Vagina (tissue), 2 donors: ENCODE measurements around the gene PLEKHA8. TPM values are rescaled to one million over a fixed set of nuclear protein-coding genes. Genes with fewer than 3 reads are reported as not detected.

Experiments used
- DNase-seq, 2 donors: peaks; one replicate each; pipeline ENCODE4 v3.0.0-alpha.2; 2017; ENCODE audit errors: extremely low spot score in 2 of 2
- H3K27ac ChIP-seq: fragments of 200-600 bp; sonication (generic); one replicate; pipeline ENCODE4 v1.5.1; 2019
- H3K27me3 ChIP-seq: fragments of 200-600 bp; sonication (generic); one replicate; pipeline ENCODE4 v1.5.1; 2019
- H3K36me3 ChIP-seq, 2 donors: fragments of 200-600 bp; sonication (generic); one replicate each; pipeline ENCODE4 v1.5.1; 2017 to 2019
- H3K4me1 ChIP-seq: fragments of 200-600 bp; sonication (generic); one replicate; pipeline ENCODE4 v1.5.1; 2019
- H3K4me3 ChIP-seq, 2 donors: fragments of 200-600 bp; sonication (generic); 1 replicate in 1 of 2; 2 replicates in 1 of 2; pipeline ENCODE4 v1.5.1; 2016 to 2019
- H3K9me3 ChIP-seq: fragments of 200-600 bp; sonication (generic); one replicate; pipeline ENCODE4 v1.5.1; 2019
- POLR2A ChIP-seq, 2 donors: fragments of 450-650 bp; IDR thresholded peaks; one replicate each; pipeline ENCODE4 v1.6.1; 2017; ENCODE audit warnings: antibody characterized with exemption in 2 of 2, mild to moderate bottlenecking in 2 of 2, moderate library complexity in 2 of 2
- POLR2AphosphoS5 ChIP-seq, 2 donors: sonication (generic); formaldehyde crosslinking; IDR thresholded peaks; one replicate each; pipeline ENCODE4 v1.9.0; 2017; ENCODE audit warnings: antibody characterized with exemption in 2 of 2, mild to moderate bottlenecking in 2 of 2, low read depth in 1 of 2; ENCODE audit not compliant: insufficient read depth in 1 of 2
- intact Hi-C: fragments of 100-400 bp; cut with DNase I; formaldehyde crosslinking; loops from one replicate; pipeline ENCODE4 v1.15.1; 2023
- total RNA-seq: library from RNA; depleted of rRNA; stranded (reverse); fragments of >200 nt; gene quantifications from one replicate; pipeline ENCODE4 v1.2.3, GENCODE V29; 2016
- TF ChIP-seq, protein P1 (sequence below), 3 experiments: fragments of 450-650 bp in 2 of 3; fragments of 200-600 bp in 1 of 3; sonication (generic) in 1 of 3; IDR thresholded peaks; one replicate each; pipeline ENCODE4 v1.5.1; 2017 to 2019; ENCODE audit warnings: antibody characterized with exemption in 3 of 3, mild to moderate bottlenecking in 2 of 3, moderate library complexity in 2 of 3

PLEKHA8 gene
- total RNA-seq, 1 donor from 2014 or later, result 12.3 TPM

DNA sequence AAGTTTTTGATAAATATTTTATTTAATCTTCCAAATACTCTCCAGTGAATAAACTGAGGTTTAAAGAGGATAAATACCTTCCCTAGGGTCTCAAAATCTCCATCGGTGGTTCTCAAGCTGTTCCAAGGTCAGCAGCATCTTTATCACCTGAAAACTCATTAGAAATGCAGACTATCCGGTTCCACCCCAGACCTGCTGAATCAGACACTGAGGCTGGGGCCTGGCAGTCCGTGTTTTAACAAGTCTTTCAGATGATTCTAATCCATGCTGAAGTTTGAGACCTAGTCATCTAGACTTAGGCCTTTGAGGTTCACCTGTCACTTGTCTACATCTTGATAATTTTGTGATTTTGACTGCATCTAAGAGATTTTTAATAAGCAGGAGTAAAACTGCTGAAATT lies 37.5 kb downstream of the PLEKHA8 start:
- intact Hi-C loops, result no loop called here
- H3K9me3 ChIP-seq, result no peaks in the 10 kb centered on the region

DNA sequence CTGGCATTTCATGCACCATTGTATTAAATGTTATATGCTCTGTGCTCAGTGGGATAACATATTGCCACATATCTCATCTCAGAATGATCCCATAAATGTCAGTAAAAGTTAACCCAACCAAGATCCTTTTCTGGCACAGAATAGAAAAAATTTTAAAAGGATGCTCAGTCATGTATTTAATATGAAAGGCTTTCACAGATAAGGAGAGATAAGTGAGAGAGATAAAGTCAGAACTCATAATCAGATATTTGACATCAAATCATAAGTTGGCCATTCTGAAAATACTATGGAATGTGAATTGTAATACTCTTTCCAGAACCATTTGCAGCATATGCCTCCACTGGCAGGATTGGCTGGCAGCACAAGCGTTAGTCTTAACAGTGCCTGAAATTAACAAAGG lies 38.5 kb downstream of the PLEKHA8 start:
- Histone ChIP-seq H3K4me1 (no peaks in the 10 kb centered on the region), H3K36me3 (no peaks in the 10 kb centered on the region), H3K27ac (no peak overlapping the region), H3K4me3 (no peak overlapping the region), H3K9me3 (no peaks in the 10 kb centered on the region), H3K27me3 (no peaks in the 10 kb centered on the region)
- intact Hi-C loops, result no loop called here
- DNase-seq, result no peak
- no peak for TF ChIP-seq POLR2AphosphoS5 (IDR thresholded peaks at IDR 0.05; ENCODE audit: insufficient read depth in 1 of 2, low read depth in 1 of 2)
- TF ChIP-seq POLR2A (IDR thresholded peaks at IDR 0.05), result no peak
- TF ChIP-seq, protein P1, sequence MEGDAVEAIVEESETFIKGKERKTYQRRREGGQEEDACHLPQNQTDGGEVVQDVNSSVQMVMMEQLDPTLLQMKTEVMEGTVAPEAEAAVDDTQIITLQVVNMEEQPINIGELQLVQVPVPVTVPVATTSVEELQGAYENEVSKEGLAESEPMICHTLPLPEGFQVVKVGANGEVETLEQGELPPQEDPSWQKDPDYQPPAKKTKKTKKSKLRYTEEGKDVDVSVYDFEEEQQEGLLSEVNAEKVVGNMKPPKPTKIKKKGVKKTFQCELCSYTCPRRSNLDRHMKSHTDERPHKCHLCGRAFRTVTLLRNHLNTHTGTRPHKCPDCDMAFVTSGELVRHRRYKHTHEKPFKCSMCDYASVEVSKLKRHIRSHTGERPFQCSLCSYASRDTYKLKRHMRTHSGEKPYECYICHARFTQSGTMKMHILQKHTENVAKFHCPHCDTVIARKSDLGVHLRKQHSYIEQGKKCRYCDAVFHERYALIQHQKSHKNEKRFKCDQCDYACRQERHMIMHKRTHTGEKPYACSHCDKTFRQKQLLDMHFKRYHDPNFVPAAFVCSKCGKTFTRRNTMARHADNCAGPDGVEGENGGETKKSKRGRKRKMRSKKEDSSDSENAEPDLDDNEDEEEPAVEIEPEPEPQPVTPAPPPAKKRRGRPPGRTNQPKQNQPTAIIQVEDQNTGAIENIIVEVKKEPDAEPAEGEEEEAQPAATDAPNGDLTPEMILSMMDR (IDR thresholded peaks at IDR 0.05), result no peak

More for the DNA sequence above, 37.5 kb downstream of the PLEKHA8 start:
- no peaks in the 10 kb centered on the region for H3K36me3 ChIP-seq
- DNase-seq, result no peak
- H3K4me3 ChIP-seq, result no peak overlapping the region
- TF ChIP-seq POLR2AphosphoS5 (IDR thresholded peaks at IDR 0.05; ENCODE audit: insufficient read depth in 1 of 2, low read depth in 1 of 2) (no peak), POLR2A (IDR thresholded peaks at IDR 0.05) (no peak)
- TF ChIP-seq, protein P1 (IDR thresholded peaks at IDR 0.05), result no peak
- no peaks in the 10 kb centered on the region for H3K27me3 ChIP-seq
- H3K27ac ChIP-seq, result no peak overlapping the region
- H3K4me1 ChIP-seq, result no peaks in the 10 kb centered on the region

DNA sequence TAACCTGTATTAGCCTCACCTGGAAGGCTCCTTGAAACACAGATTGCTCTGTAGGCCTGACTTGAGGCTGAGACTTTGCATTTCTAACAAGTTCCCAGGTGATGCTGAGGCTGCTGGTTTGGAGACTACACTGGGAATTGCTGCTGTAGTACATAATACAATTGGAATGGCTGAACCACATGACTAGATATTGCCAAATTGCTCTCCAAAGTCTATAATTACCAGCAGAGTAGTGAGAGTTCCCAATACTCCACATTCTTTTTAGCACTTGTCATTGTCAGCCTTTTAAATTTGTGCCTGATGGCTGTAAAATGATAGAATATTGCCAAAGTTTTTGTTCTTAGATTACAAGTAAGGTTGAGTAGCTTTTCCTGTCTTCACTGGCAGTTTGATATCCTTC lies 39.9 kb downstream of the PLEKHA8 start:
- no peak overlapping the region for H3K4me3 ChIP-seq
- H3K9me3 ChIP-seq, result no peaks in the 10 kb centered on the region
- H3K27ac ChIP-seq, result peak overlapping the region; percentile 49
- no peaks in the 10 kb centered on the region for H3K27me3 ChIP-seq
- no peaks in the 10 kb centered on the region for H3K4me1 ChIP-seq
- no peaks in the 10 kb centered on the region for H3K36me3 ChIP-seq
- peak in 1 of 2 donors; percentile 58 for TF ChIP-seq POLR2AphosphoS5 (IDR thresholded peaks at IDR 0.05; ENCODE audit: insufficient read depth in 1 of 2, low read depth in 1 of 2)
- no peak for TF ChIP-seq POLR2A (IDR thresholded peaks at IDR 0.05)
- TF ChIP-seq, protein P1 (IDR thresholded peaks at IDR 0.05), result no peak
- intact Hi-C loops, result no loop called here
- DNase-seq, result no peak

- no peak for DNase-seq
- Histone ChIP-seq H3K27ac (peak overlapping the region; percentile 49), H3K9me3 (no peaks in the 10 kb centered on the region), H3K27me3 (no peaks in the 10 kb centered on the region), H3K4me3 (no peak overlapping the region), H3K4me1 (no peaks in the 10 kb centered on the region), H3K36me3 (no peaks in the 10 kb centered on the region)
- TF ChIP-seq POLR2AphosphoS5 (IDR thresholded peaks at IDR 0.05; ENCODE audit: insufficient read depth in 1 of 2, low read depth in 1 of 2) (no peak), POLR2A (IDR thresholded peaks at IDR 0.05) (no peak)
- TF ChIP-seq, protein P1 (IDR thresholded peaks at IDR 0.05), result no peak
- intact Hi-C loops, result no loop called here
These were observed 41.1 kb downstream of the PLEKHA8 start for GRCh38 chr7:30069096-30069867.

GRCh38 chr7:30070052-30070451 lies 41.8 kb downstream of the PLEKHA8 start:
- intact Hi-C loops, result no loop called here
- Histone ChIP-seq H3K27me3 (no peaks in the 10 kb centered on the region), H3K27ac (no peak overlapping the region), H3K4me1 (no peaks in the 10 kb centered on the region), H3K4me3 (no peak overlapping the region), H3K36me3 (no peaks in the 10 kb centered on the region), H3K9me3 (no peaks in the 10 kb centered on the region)
- no peak for DNase-seq
- TF ChIP-seq POLR2A (IDR thresholded peaks at IDR 0.05), result no peak
